ENCODE measurements around the gene USP3. TPM values are rescaled to one million over a fixed set of nuclear protein-coding genes. Genes with fewer than 3 reads are reported as not detected.
A peak's percentile ranks its signal among the peaks of the same experiment; 100 is the strongest.

Gene USP3
- total and polyA plus RNA-seq, 9 of the 15 experiments (the other 6 are each of a cell fraction or from before 2014, with no cell fraction given), result 17.3 to 54.3 (median 34.8) TPM

DNA sequence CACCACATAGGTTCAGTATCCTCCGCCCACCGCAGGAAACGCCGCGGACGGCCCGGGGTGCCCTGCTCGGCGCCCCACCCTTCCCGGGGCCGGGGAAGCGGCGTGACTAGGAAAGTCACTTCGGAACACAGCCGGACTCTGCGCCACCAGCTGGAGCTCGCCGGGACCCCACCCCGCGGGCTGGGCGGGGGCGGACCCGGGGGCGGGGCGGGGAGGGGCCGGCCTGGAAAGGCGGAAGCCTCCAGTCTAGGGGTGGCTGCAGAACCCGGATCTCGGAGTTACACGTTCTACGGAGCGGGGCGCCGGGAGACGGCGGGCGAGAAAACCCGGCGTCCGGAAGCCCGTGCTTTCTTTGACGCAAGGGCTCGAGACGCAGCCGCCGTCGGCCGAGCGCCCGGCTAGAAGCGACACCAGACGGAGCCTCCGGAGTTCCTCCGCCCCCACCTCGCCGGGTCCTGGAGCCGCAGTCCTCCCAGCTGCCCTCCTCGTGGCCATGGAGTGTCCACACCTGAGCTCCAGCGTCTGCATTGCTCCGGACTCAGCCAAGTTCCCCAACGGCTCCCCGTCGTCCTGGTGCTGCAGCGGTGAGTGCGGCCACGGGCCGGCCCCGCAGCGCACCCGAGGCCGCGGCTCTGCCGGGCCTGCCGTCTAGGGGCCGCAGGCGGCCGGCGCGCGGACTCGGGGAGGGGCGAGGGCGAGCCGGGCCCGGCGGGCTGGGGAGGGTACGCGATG, at the start of gene USP3 (continued):
- TF ChIP-seq CEBPZ (IDR thresholded peaks at IDR 0.05; ENCODE audit: borderline replicate concordance, low read depth, low read length), result no peak
- TF ChIP-seq HMGXB4 (CRISPR knock-in tag; IDR thresholded peaks at IDR 0.05), result peak; percentile 88; the same call in 1 of the 2 replicates
- no peak; a peak in 1 of 4 replicates for TF ChIP-seq NONO (IDR thresholded peaks at IDR 0.05; ENCODE audit: low read depth in 2 of 2, low read length in 1 of 2)
- TF ChIP-seq MEF2D (tag; conservative IDR thresholded peaks at IDR 0.05; ENCODE audit: low read depth), result no peak
- TF ChIP-seq ZNF146 (CRISPR knock-in tag; IDR thresholded peaks at IDR 0.05; ENCODE audit: unreplicated experiment), result no peak
- peak; percentile 59 for TF ChIP-seq ARHGAP35 (IDR thresholded peaks at IDR 0.05; ENCODE audit: partially characterized antibody)
- TF ChIP-seq POLR2G (IDR thresholded peaks at IDR 0.05; ENCODE audit: low read depth, low read length), result peak; percentile 94
- TF ChIP-seq, protein P1, sequence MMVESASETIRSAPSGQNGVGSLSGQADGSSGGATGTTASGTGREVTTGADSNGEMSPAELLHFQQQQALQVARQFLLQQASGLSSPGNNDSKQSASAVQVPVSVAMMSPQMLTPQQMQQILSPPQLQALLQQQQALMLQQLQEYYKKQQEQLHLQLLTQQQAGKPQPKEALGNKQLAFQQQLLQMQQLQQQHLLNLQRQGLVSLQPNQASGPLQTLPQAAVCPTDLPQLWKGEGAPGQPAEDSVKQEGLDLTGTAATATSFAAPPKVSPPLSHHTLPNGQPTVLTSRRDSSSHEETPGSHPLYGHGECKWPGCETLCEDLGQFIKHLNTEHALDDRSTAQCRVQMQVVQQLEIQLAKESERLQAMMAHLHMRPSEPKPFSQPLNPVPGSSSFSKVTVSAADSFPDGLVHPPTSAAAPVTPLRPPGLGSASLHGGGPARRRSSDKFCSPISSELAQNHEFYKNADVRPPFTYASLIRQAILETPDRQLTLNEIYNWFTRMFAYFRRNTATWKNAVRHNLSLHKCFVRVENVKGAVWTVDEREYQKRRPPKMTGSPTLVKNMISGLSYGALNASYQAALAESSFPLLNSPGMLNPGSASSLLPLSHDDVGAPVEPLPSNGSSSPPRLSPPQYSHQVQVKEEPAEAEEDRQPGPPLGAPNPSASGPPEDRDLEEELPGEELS (CRISPR knock-in tag; IDR thresholded peaks at IDR 0.05; ENCODE audit: borderline replicate concordance), result peak; percentile 43; the same call in 1 of the 2 replicates
- no peak for TF ChIP-seq GTF3C2 (IDR thresholded peaks at IDR 0.05; ENCODE audit: borderline replicate concordance, extremely low read depth, insufficient read length)
- peak; percentile 77 for TF ChIP-seq SMAD3 (CRISPR knock-in tag; conservative IDR thresholded peaks at IDR 0.05)
- TF ChIP-seq, protein P2, sequence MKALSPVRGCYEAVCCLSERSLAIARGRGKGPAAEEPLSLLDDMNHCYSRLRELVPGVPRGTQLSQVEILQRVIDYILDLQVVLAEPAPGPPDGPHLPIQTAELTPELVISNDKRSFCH (CRISPR knock-in tag; IDR thresholded peaks at IDR 0.05), result no peak
- TF ChIP-seq, protein P2 (tag; IDR thresholded peaks at IDR 0.05), result peak; percentile 54; the same call in 1 of the 2 replicates
- peak; percentile 90 for TF ChIP-seq ETV1 (tag; conservative IDR thresholded peaks at IDR 0.05; ENCODE audit: low read depth)
- peak; percentile 90 for TF ChIP-seq RB1 (IDR thresholded peaks at IDR 0.05; ENCODE audit: low read depth)

All from K562 (cell line).